Renal cortical epithelial cell (primary cell): ENCODE measurements around the gene MYOD1. TPM values are rescaled to one million over a fixed set of nuclear protein-coding genes. Genes with fewer than 3 reads are reported as not detected.

ENCODE experiments used
- DNase-seq: peaks from one replicate; pipeline ENCODE4 v3.0.0-alpha.2; 2011; ENCODE audit warnings: low read depth
- total RNA-seq: library from RNA; depleted of rRNA; stranded (reverse); fragments of >200 nt; gene quantifications from 2 replicates; pipeline ENCODE4 v1.2.3, GENCODE V29; 2014

MYOD1 gene
- total RNA-seq, 1 donor from 2014 or later = not detected

DNA sequence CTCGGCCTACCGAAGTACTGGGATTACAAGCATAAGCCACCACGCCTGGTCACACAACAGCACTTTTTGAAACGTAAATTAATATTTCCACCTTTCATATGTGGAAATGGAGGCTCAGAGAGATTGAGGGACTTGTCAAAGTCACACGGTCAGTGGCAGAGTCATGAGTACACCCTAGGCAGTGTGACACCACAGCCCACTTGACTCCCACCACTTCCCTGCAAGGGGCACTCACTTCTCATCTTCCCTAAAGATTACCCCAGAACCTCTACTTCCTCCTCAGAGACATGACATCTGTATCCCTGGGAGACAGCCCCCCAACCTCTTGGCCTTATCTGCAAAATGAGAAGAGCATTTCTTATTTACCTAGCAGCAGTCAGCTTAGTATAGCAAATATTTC lies 16.5 kb upstream of the MYOD1 start:
- DNase-seq = no peak

DNA sequence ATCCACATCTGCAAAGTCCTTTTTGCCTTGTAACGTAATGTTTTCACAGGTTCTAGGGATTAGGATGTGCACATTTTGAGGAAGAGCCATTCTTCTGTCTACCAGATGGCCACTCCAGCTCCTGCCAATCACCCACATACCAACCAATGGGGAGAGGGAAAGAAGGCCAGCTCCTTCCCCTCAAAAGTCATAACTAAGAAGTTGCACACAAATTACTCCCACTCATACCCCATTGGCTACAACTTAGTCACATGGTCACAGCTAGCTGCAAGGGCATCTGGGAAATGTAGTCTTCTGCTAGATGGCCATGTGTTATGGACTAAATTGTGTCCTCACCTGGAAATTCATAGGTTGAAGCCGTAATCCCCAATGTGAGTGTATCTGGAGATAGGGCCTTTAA lies 15.4 kb upstream of the MYOD1 start:
- no peak for DNase-seq

DNA sequence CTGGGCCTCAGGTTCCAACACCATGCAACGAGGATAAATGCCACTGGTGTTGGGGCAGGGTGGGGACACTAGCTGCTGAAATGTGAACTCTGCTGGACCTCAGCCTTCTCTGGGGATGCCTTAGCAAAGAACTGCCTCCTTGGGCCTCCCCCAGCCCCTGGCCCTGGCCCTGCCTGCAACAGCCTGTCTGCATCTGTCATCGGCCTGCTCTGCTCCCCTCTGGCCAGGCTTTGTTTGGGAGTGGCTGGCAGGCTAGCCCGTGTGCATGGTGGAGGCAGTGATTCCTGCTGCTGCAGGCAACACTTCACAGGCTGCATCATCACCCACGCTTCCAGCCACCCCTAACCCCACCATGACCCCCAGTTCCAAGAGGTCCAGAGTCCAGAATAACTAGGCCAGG lies 11.5 kb upstream of the MYOD1 start:
- no peak for DNase-seq

GRCh38 chr11:17711836-17712235 lies 7.5 kb upstream of the MYOD1 start:
- DNase-seq = no peak

DNA sequence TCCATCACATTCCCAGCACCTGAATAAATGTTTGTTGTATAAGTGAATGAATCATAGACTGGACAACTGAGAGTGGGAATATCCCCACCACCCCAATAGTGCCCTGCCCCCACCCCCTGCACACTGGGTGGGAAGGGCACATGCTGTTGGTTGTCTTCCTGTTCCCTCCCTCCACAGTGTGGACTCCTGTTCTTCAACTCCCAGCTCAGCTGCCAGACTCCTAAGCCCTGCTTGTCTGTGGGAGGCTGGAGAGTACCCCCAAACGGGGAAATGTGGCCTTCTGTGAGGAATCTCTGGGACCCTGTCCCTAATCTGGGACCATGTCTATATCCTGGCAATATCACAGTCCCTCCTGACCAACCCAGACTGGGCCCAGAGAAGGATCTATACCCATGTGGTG lies 5.5 kb upstream of the MYOD1 start:
- DNase-seq = no peak

DNA sequence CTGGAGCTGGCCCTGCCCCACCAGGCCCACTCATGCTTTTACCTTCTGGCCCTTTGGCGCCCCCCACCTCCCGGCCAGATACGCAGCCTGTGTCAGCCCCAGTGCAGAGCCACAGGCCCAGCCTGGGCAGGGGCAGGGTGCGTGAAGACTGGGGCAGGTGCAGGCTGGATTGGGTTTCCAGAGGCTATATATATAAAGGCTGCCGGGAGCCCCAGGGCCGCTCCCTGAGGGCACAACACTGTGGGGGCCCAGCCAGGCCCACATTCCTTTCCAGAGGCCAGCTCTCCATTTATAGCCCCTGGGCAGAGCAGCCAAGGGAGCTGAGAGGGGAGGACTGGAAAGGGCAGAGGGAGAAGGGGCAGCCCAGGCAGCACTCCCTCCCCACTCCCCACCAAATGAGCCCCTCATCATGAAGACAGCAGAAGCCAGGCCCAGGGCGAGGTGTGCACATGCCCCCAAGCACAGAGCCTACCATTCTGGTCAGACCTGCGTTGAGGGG lies 5.0 kb upstream of the MYOD1 start:
- DNase-seq = no peak

DNA sequence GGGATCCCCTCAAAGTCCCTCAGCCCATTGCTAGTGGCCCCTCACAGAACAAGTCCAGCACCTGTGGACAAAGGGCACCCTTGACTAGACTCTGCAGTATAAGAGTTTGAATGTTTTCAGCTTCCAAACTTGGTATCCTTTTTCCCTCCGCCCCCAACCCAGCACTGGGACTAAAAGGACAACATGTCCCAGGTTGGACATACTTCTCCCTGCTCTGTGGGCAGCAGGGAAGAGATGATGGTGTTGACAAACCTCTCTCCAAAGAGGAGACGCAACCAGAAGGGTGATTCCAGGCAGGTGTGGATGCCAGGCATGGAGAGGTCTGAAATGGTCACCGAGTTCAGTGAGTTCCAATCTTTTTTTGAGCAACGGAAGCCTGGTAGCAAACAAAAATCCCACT lies 4.5 kb upstream of the MYOD1 start:
- no peak for DNase-seq

DNA sequence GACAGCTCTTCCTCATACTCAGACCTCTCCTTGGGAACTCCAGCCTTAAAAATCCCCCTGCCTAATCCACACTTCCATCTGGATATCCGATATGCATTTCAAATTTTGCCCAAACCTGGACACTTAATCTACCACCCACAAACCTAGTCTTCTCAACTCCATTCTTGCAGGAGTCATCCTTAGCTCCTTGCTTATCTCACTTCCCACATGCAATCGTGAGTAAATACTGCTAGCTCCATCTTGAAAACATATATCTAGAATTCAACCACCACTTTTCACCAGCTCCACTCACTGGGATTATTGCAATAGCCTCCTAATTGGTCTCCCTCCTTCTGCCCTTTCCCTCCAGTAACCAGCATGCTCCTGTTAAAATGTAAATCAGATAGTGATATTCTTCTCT lies 2.6 kb upstream of the MYOD1 start:
- DNase-seq = no peak

DNA sequence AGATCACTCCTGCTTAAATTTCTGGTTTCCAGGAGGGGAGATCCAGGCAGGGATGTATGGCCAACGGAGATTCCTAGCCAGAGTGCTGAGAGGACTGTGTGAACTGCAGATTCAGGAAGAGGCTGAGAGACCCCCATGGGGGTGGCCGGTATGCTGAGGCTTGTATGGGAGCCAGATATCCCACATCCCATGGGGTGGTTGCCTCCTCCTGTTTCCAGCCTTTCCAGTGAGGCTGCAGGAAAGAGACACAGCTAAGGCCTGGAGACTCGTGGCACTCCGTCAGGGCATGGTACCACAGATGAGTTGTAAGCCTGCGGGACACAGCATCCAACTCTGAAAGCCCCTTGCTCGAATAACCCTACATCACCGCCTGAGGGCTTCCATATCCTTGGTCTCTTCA lies 1.4 kb upstream of the MYOD1 start:
- no peak for DNase-seq

- DNase-seq = no peak
These were observed 835 bp upstream of the MYOD1 start for GRCh38 chr11:17718510-17718962.

- no peak for DNase-seq
These were observed 796 bp downstream of the MYOD1 start for GRCh38 chr11:17719938-17720795.

- no peak for DNase-seq
These were observed 1.4 kb downstream of the MYOD1 start for GRCh38 chr11:17720796-17721171.

DNA sequence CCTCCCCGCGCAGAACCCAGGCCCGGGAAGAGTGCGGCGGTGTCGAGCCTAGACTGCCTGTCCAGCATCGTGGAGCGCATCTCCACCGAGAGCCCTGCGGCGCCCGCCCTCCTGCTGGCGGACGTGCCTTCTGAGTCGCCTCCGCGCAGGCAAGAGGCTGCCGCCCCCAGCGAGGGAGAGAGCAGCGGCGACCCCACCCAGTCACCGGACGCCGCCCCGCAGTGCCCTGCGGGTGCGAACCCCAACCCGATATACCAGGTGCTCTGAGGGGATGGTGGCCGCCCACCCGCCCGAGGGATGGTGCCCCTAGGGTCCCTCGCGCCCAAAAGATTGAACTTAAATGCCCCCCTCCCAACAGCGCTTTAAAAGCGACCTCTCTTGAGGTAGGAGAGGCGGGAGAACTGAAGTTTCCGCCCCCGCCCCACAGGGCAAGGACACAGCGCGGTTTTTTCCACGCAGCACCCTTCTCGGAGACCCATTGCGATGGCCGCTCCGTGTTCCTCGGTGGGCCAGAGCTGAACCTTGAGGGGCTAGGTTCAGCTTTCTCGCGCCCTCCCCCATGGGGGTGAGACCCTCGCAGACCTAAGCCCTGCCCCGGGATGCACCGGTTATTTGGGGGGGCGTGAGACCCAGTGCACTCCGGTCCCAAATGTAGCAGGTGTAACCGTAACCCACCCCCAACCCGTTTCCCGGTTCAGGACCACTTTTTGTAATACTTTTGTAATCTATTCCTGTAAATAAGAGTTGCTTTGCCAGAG lies 2.0 kb downstream of the MYOD1 start:
- no peak for DNase-seq

DNA sequence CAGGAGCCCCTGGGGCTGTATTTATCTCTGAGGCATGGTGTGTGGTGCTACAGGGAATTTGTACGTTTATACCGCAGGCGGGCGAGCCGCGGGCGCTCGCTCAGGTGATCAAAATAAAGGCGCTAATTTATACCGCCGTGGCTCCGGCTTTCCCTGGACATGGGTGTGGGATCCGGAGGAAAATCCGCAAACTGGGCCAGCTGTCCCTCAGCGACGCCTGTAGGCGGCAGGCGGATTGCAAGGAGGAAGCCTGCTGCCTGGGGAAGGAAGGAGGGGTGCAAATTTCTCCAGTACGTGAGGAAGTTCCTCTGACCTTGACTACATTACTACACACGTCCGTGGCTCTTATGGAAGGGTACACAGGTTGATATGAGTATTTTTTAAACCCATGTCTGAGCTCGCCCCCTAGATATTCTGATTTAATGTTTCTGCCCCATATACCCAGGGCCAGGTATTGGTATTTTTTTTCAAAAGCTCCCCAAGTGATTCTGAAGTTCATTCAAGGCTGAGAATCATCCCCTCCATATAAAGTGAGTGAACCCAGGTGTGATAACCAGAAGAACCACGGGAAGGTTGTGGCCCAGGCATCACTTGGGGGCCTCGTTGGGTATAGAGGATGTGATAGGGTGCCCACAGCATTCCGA lies 2.8 kb downstream of the MYOD1 start:
- peak; percentile 2 for DNase-seq

GRCh38 chr11:17724020-17724908 lies 4.9 kb downstream of the MYOD1 start:
- no peak for DNase-seq

GRCh38 chr11:17725174-17725573 lies 5.8 kb downstream of the MYOD1 start:
- DNase-seq = no peak

- DNase-seq = no peak
These were observed 10.8 kb downstream of the MYOD1 start for GRCh38 chr11:17730137-17730536.

GRCh38 chr11:17730608-17731462 lies 11.5 kb downstream of the MYOD1 start:
- peak; percentile 45 for DNase-seq

DNA sequence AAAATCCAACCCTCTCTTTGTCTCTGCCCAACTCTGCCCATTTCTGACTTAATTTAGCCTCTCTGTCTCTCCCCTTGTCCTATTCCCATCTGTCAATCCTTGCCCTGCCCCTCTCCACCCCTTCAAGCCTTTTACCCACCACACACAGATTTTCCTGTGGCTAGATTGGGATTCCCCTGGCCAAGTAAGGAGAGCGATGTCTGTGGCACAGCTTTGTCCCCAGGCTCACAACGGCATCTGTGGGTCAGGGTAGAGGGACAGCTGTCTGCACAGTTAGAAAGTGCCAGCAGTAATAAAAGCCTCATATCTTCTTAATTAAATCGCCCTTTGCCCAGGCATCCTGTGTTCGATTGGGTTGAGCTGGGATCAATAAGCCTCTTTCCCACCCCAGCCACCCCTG lies 13.9 kb downstream of the MYOD1 start:
- DNase-seq = no peak

- no peak for DNase-seq
These were observed 15.1 kb downstream of the MYOD1 start, which contains the start of gene KCNC1 for GRCh38 chr11:17734418-17734911. Gene KCNC1, plus strand, starts transcription at chr11:17734781. Its CDS starts 1,222 bp downstream, at chr11:17736003.
